PC-3 (cell line): Measurements from ENCODE around the gene PKM.

ENCODE experiments used
- CTCF ChIP-seq: fragments of 300-600 bp; sonication (generic); conservative IDR thresholded peaks from 2 replicates; pipeline ENCODE4 v1.5.1; 2017; ENCODE audit warnings: antibody characterized with exemption, low read depth, mild to moderate bottlenecking, low read length
- EZH2 ChIP-seq: fragments of 300-600 bp; sonication (generic); IDR thresholded peaks from one replicate; pipeline ENCODE4 v1.6.1; 2017; ENCODE audit warnings: antibody characterized with exemption, mild to moderate bottlenecking, low read length; ENCODE audit not compliant: unreplicated experiment
- EZH2phosphoT487 ChIP-seq: fragments of 300-600 bp; sonication (generic); IDR thresholded peaks from 2 replicates; pipeline ENCODE4 v1.6.1; 2018; ENCODE audit warnings: mild to moderate bottlenecking, antibody characterized with exemption, low read length, borderline replicate concordance

GRCh38 chr15:72248514-72248913 lies 17.5 kb upstream of the PKM start:
- no peak for TF ChIP-seq CTCF
- no peak for TF ChIP-seq EZH2
- TF ChIP-seq EZH2phosphoT487, result no peak
